Fibroblast of skin of back (primary cell): Measurements from ENCODE around the gene TMPRSS13. TPM values are rescaled to one million over a fixed set of nuclear protein-coding genes. Genes with fewer than 3 reads are reported as not detected.
"Not testable (repeated sequence)": the region's sequence is repeated elsewhere in the genome, so short reads cannot be mapped to it uniquely, and the experiment has no call there.

Source experiments
- DNase-seq: peaks from one replicate; pipeline ENCODE4 v3.0.0-alpha.2; 2013
- polyA plus RNA-seq, 2 experiments: library from polyadenylated mRNA; unstranded; fragments of 120-200 nt; gene quantifications; one replicate each; pipeline ENCODE4 v1.2.1, GENCODE V29; 2013; ENCODE audit not compliant: insufficient read length in 2 of 2

TMPRSS13 gene
- polyA plus RNA-seq (2013, experiment 1 of 2; ENCODE audit: insufficient read length) = not detected
- not detected for polyA plus RNA-seq (2013, experiment 2 of 2; ENCODE audit: insufficient read length)

DNA sequence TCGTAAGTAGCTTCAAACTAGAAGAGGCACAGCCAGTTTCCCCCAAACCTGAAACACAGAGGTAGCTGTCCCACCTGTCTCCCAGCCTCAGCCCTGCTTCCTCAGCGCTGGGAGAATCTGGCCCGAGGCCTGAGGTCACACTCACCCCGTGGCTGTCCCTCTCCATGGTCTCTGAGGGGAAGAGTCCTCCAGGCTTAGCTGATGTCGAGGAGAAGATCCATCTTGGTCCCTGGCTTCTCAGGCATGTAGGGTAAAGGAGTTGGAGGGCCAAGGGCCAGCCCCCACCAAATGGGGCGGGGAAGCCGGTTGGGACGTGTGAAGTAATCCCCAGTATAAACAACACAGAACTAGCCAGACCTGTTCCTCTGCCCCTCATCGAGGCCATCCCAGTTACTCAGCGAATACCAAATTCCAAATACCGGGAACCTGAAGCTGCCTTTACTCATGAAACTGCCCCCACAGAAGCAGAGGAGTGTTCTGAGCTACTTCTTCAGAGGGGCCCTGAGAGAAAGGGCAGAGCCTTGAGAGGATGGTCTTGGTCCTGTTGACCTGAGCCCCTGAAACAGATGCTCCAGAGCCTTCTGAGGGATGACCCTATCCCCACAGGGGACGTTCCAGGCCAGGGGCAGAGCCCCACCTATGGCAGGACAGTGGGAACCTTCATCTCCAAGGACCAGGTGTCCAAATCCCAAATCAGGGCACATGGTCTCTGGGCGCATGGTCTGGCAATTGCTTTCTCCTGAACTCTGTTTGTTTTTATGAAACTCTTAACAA, at the start of gene TMPRSS13:
TMPRSS13 (minus strand) TSS at position 261 of the 774 bp plus-strand sequence; CDS start at position 166, 95 bp downstream.
- DNase-seq = no peak

- DNase-seq = no peak
Measured at GRCh38 chr11:117978991-117979390, 49.8 kb upstream of the TMPRSS13 start.

- DNase-seq = not testable (repeated sequence)
Measured at GRCh38 chr11:117978291-117978910, 49.2 kb upstream of the TMPRSS13 start.

DNA sequence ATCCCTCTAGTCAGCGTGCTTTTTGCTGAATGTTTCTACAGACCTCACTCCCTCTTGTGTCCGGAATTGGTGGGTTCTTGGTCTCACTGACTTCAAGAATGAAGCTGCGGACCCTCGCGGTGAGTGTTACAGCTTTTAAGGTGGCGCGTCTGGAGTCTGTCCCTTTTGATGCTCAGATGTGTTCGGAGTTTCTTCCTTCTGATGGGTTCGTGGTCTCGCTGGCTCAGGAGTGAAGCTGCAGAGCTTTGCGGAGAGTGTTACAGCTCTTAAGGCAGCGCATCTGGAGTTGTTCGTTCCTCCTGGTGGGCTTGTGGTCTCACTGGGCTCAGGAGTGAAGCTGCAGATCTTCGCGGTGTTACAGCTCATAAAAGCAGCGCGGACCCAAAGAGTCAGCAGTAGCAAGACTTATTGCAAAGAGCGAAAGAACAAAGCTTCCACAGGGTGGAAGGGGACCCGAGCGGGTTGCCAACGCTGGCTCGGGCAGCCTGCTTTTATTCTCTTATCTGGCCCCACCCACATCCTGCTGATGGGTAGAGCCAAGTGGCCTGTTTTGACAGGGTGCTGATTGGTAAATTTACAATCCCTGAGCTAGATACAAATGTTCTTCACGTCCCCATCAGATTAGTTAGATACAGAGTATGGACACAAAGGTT, 48.5 kb upstream of the TMPRSS13 start:
- not testable (repeated sequence) for DNase-seq

GRCh38 chr11:117977029-117977428, 47.8 kb upstream of the TMPRSS13 start:
- DNase-seq = no peak

- DNase-seq = no peak
Measured at GRCh38 chr11:117976445-117976844, 47.2 kb upstream of the TMPRSS13 start.

GRCh38 chr11:117973503-117973860, 44.3 kb upstream of the TMPRSS13 start:
- DNase-seq = no peak

- DNase-seq = peak; percentile 14
Measured at GRCh38 chr11:117972629-117973502, 43.7 kb upstream of the TMPRSS13 start.

- no peak for DNase-seq
Measured at GRCh38 chr11:117972044-117972443, 42.8 kb upstream of the TMPRSS13 start.

DNA sequence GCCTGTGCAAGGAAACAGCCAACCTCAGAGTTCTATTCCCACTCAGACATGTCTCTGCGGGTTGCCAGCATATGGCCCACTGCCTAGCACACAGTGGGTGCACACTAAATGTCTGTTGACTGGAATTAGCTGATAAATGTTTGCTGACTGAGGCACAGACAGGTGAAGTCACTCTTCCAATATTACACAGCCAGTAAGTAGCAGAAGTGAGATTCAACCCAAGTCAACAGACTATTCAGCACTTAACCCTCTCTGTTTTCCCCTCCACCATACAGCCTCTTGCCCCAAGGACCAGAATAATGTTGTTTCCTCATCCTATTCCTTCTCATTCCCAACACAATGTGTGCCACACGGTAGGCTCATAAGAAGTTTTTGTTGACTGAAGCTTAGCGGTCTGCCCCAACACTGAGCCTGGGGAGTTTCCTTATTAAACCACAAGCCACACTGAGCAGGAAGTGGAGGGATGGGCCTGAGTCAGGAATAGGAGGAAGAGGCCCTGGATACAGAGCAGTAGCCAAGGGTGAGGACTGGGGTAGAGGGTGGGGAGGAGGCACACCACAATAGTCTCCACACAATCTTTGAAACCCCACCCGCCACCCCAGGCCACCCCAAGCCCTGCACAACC, 41.3 kb upstream of the TMPRSS13 start:
- no peak for DNase-seq

GRCh38 chr11:117969160-117969991, 40.2 kb upstream of the TMPRSS13 start:
- no peak for DNase-seq

GRCh38 chr11:117966908-117967307, 37.7 kb upstream of the TMPRSS13 start:
- no peak for DNase-seq

DNA sequence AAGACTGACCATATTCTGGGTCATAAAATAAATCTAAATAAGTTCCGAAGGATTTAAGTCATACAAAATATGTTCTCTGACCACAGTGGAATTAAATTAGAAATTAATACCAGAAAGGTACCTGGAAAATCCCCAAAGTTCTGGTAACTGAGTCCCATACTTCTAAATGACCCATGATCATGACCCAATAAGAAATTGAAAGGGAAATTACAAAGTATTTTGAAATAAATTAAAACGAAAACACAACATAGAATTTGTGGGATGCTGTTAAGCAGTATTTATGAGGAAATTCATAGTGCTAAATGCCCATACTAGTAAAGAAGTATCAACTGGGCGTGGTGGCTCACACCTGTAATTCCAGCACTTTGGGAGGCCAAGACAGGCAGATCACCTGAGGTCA, 33.6 kb upstream of the TMPRSS13 start:
- no peak for DNase-seq

GRCh38 chr11:117961896-117962295, 32.7 kb upstream of the TMPRSS13 start:
- no peak for DNase-seq

GRCh38 chr11:117960406-117960805, 31.2 kb upstream of the TMPRSS13 start:
- no peak for DNase-seq

GRCh38 chr11:117959438-117960149, 30.4 kb upstream of the TMPRSS13 start:
- no peak for DNase-seq

DNA sequence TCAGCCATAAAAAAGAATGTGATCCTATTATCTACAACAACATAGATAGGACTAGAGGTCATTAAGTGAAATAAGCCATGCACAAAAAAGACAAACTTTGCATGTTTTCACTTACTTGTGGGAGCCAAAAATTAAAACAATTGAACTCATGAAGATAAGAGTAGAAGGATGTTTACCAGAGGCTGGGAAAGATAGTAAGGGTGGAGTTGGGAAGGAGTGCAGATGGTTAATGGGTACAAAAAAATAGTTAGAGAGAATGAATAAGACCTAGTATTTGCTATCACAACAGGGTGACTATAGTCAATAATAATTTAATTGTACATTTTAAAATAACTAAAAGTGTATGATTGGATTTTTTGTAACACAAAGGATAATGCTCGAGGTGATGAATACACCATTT, 29.7 kb upstream of the TMPRSS13 start:
- no peak for DNase-seq

GRCh38 chr11:117953024-117953671, 23.9 kb upstream of the TMPRSS13 start:
- DNase-seq = no peak
